Body of pancreas (tissue), 4 donors: ENCODE data around the gene TIGAR.

ENCODE experiments used
- CTCF ChIP-seq, 7 experiments: fragments of 450-650 bp in 4 of 7; fragments of 200-600 bp in 3 of 7; sonication (generic) in 3 of 7; IDR thresholded peaks; one replicate each; pipeline ENCODE4 v1.5.1; 2016 to 2019; ENCODE audit warnings: antibody characterized with exemption in 7 of 7
- POLR2A ChIP-seq, 3 donors: fragments of 450-650 bp; IDR thresholded peaks; one replicate each; pipeline ENCODE4 v1.6.1; 2016; ENCODE audit warnings: antibody characterized with exemption in 3 of 3, mild to moderate bottlenecking in 2 of 3

DNA sequence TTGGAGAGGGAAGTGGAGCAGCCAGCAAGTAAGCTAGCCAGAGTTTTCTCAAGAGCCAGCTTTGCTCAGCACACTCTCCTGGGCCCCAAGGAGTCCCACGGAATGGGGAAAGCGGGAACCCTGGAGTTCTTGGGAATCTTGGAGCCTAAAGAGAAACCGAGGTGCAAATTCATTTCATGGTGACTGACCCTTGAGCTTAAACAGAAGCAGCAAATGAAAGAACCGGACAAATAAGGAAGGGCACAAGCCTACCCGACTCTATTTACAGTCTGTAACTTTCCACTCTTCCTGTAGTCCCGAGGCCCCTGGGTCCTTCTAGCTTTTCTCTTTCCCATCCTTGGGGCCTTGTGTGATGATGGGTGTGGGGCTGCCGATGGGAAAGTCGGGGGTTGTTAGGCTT lies 18.1 kb upstream of the TIGAR start:
- TF ChIP-seq CTCF (IDR thresholded peaks at IDR 0.05) (no peak), POLR2A (IDR thresholded peaks at IDR 0.05) (no peak)
